GM19468 (cell line): ENCODE measurements around the gene GNRHR.

Experiments used
- ATAC-seq: cut with Tn5 transposase; IDR thresholded peaks from one replicate; pipeline ENCODE4 v1.9.1; 2021; ENCODE audit warnings: mild to moderate bottlenecking, moderate library complexity, moderate number of reproducible peaks; ENCODE audit not compliant: unreplicated experiment; ENCODE audit errors: extremely low read depth

The GNRHR gene

GRCh38 chr4:67701517-67701850 is 52.7 kb downstream of the GNRHR start:
- no peak for ATAC-seq

- peak; percentile 97 for ATAC-seq
Observed at GRCh38 chr4:67700738-67701516, 53.3 kb downstream of the GNRHR start, which contains the start of gene UBA6. Gene UBA6 (minus strand): TSS chr4:67701155. CDS start chr4:67701119, 36 bp downstream.

- no peak for ATAC-seq
Observed at GRCh38 chr4:67700116-67700737, 54.0 kb downstream of the GNRHR start.

DNA sequence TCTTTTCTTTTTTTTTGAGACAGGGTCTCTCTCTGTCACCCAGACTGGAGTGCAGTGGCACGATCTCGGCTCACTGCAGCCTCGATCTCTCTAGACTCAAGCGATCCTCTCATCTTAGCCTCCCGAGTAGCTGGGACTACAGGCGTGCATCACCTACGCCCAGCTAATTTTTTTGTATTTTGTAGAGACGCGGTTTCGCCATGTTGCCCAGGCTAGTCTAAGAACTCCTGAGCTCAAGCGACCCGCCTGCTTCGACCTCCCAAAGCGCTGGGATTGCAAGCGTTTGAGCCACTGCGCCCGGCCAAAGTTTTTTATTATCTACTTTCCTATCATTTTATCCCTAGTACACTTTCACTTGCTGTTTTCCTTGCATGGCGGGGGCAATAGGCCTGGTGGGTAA is 54.6 kb downstream of the GNRHR start:
- ATAC-seq = no peak

DNA sequence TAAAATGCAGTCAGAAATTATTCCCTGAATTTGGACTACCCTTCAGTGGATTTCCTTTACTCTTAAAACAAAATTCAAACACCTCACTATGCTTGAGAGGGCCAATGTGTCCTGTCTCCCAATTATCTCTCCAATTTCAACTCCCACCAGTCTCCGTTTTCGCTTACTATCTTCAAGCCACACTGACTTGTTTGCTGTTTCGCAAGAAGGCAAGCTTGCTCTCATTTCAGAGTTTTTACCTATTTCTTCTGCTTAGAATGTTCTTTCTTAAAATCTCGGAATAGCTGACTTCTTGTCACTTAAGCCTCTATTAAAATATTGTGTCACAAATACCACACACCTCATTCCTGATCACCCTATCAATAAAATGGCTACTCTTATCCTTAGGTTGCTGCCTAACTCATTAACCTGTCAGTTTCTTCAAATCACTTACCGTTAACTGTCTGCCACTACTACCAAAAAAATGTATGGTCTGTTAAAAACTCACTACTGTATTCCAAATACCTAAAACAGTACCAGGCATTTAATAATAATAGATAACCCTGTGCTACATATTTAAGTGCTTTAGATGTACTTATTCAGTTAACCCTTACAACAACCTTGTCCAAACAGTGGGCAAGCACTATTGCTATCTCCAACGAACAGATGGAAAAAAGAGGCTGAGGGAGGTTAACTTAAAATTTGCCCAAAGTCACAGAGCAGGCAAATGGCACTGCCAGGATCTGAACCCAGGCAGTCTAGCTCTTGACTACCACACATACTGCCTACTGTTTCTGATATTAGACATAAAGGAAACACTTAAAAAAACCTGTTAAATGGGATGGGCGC is 56.1 kb downstream of the GNRHR start:
- ATAC-seq = no peak

DNA sequence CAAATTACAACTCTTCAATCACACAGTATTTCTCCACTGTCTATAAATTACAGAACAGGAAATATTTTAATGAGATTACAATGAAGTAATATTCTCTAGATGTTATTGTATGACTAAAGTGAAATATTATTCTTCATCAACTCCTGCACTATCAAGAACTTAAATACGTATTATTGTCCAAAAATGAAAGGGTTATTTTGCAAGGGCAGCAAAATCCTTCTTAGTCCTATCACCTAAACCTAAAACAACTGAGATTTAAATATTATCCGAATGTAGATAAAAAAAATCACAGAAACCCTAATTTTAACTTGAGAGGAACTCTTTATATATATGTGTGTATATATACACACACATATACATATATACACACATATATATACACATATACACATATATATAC is 58.1 kb downstream of the GNRHR start:
- ATAC-seq = no peak

- no peak for ATAC-seq
Observed at GRCh38 chr4:67694662-67695061, 59.5 kb downstream of the GNRHR start.

DNA sequence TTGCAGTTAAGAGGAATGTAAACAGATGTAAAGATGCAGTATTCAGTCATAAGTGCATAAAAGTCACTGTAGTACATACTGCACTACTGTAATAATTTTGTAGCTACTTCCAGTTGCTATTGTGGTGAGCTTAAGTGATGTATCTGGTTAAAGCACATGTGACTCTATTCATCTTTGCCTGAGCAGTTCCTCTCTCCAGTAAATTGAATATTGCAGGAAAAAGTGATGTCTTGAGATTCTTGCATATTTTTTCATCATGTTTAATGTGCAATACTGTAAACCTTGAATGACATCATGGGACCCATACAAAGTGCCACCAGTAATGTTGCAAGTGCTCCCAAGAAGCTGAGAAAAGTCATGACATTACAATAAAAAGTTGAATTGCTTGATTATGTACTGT is 62.9 kb downstream of the GNRHR start:
- ATAC-seq = no peak
